SU-DHL-6 (cell line): ENCODE measurements around the gene WBP4.
"Not testable (repeated sequence)": the region's sequence is repeated elsewhere in the genome, so short reads cannot be mapped to it uniquely, and the experiment has no call there.

Experiments used
- H2AFZ ChIP-seq: fragments of 200-600 bp; sonication (generic); 2 replicates; pipeline ENCODE4 v1.6.1; 2014; ENCODE audit warnings: low read depth, mild to moderate bottlenecking, moderate library complexity, mixed read lengths, antibody characterized with exemption, low read length; ENCODE audit not compliant: severe bottlenecking
- H3F3A ChIP-seq: fragments of 200-600 bp; shearing (Covaris generic); 2 replicates; pipeline ENCODE4 v1.6.0; 2016; ENCODE audit warnings: antibody characterized with exemption, mild to moderate bottlenecking; ENCODE audit not compliant: insufficient read depth
- H3K27ac ChIP-seq: fragments of 200-600 bp; sonication (generic); 2 replicates; pipeline ENCODE4 v1.5.1; 2016; ENCODE audit warnings: low read depth, mild to moderate bottlenecking, low read length, moderate library complexity, mixed read lengths
- H3K27me3 ChIP-seq: fragments of 200-600 bp; sonication (generic), shearing (Covaris generic); 2 replicates; pipeline ENCODE4 v1.6.0; 2014; ENCODE audit warnings: mild to moderate bottlenecking, low read length
- H3K36me3 ChIP-seq: fragments of 200-600 bp; sonication (generic); 2 replicates; pipeline ENCODE4 v1.6.1; 2014; ENCODE audit warnings: mild to moderate bottlenecking, low read length, mixed read lengths
- H3K4me2 ChIP-seq: fragments of 300-600, 200-600 bp; shearing (Covaris generic), sonication (generic); 2 replicates; pipeline ENCODE4 v1.6.0; 2014; ENCODE audit warnings: low read length, low read depth, mild to moderate bottlenecking; ENCODE audit not compliant: poor library complexity, severe bottlenecking
- H3K4me3 ChIP-seq: fragments of 200-600 bp; sonication (generic); 2 replicates; pipeline ENCODE4 v1.5.1; 2014; ENCODE audit warnings: antibody characterized with exemption, low read length, mild to moderate bottlenecking, mixed read lengths; ENCODE audit not compliant: insufficient read depth, poor library complexity, severe bottlenecking
- H3K79me2 ChIP-seq: fragments of 200-600 bp; sonication (generic); 2 replicates; pipeline ENCODE4 v1.6.1; 2014; ENCODE audit warnings: mild to moderate bottlenecking, low read length, moderate library complexity; ENCODE audit not compliant: insufficient read depth
- H3K9ac ChIP-seq: fragments of 200-600 bp; sonication (generic); 2 replicates; pipeline ENCODE4 v1.7.0; 2014; ENCODE audit warnings: mild to moderate bottlenecking, low read length
- H3K9me2 ChIP-seq: fragments of 200-600 bp; sonication (generic); replicated peaks from 2 replicates; pipeline ENCODE4 v1.6.1; 2014; ENCODE audit warnings: low read length; ENCODE audit not compliant: insufficient read depth
- H3K9me3 ChIP-seq: fragments of 200-600 bp; sonication (generic); 2 replicates; pipeline ENCODE4 v1.6.1; 2014; ENCODE audit warnings: low read length, mixed read lengths; ENCODE audit not compliant: insufficient read depth
- H4K20me1 ChIP-seq: fragments of 200-600 bp; sonication (generic); 2 replicates; pipeline ENCODE4 v1.6.1; 2014; ENCODE audit warnings: low read depth, mild to moderate bottlenecking, antibody characterized with exemption, low read length, moderate library complexity, mixed read lengths
- EZH2phosphoT487 ChIP-seq: fragments of 200-600 bp; sonication (generic), shearing (Covaris generic); conservative IDR thresholded peaks from 2 replicates; pipeline ENCODE4 v1.6.1; 2018; ENCODE audit warnings: mild to moderate bottlenecking, antibody characterized with exemption, low read length, moderate library complexity, mixed read lengths
- TF ChIP-seq, protein P1 (sequence below): fragments of 200-600 bp; sonication (generic); IDR thresholded peaks from one replicate; pipeline ENCODE4 v1.5.1; 2017; ENCODE audit warnings: antibody characterized with exemption, mild to moderate bottlenecking, low read length, moderate library complexity; ENCODE audit not compliant: insufficient read depth, poor library complexity, severe bottlenecking

WBP4 gene

GRCh38 chr13:41117869-41118268, 56.6 kb downstream of the WBP4 start:
- Histone ChIP-seq H4K20me1 (no peaks in the 10 kb centered on the region), H3K27ac (no peak overlapping the region), H3K4me3 (no peak overlapping the region), H3K79me2 (no peaks in the 10 kb centered on the region), H3K9me2 (no peaks in the 10 kb centered on the region), H3K27me3 (no peaks in the 10 kb centered on the region), H3K4me2 (no peak overlapping the region), H3K9ac (no peak overlapping the region), H3K36me3 (no peaks in the 10 kb centered on the region), H3K9me3 (no peaks in the 10 kb centered on the region), H3F3A (0 out of 2 replicates have a peak, but pooled peaks cover 4% of the 10 kb centered on the region), H2AFZ (no peak overlapping the region)
- TF ChIP-seq, protein P1, sequence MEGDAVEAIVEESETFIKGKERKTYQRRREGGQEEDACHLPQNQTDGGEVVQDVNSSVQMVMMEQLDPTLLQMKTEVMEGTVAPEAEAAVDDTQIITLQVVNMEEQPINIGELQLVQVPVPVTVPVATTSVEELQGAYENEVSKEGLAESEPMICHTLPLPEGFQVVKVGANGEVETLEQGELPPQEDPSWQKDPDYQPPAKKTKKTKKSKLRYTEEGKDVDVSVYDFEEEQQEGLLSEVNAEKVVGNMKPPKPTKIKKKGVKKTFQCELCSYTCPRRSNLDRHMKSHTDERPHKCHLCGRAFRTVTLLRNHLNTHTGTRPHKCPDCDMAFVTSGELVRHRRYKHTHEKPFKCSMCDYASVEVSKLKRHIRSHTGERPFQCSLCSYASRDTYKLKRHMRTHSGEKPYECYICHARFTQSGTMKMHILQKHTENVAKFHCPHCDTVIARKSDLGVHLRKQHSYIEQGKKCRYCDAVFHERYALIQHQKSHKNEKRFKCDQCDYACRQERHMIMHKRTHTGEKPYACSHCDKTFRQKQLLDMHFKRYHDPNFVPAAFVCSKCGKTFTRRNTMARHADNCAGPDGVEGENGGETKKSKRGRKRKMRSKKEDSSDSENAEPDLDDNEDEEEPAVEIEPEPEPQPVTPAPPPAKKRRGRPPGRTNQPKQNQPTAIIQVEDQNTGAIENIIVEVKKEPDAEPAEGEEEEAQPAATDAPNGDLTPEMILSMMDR = no peak
- no peak for TF ChIP-seq EZH2phosphoT487

GRCh38 chr13:41122838-41123237, 61.5 kb downstream of the WBP4 start:
- Histone ChIP-seq H3K9ac (no peak overlapping the region), H3K36me3 (peaks cover 5% of the 10 kb centered on the region; the same call in 1 of the 2 replicates), H3K9me3 (no peaks in the 10 kb centered on the region), H3K27me3 (no peaks in the 10 kb centered on the region), H3K9me2 (no peaks in the 10 kb centered on the region), H4K20me1 (no peaks in the 10 kb centered on the region), H3F3A (0 out of 2 replicates have a peak, but pooled peaks cover 6% of the 10 kb centered on the region), H3K27ac (peak overlapping the region; percentile 63), H3K4me3 (no peak overlapping the region), H3K79me2 (peaks cover 8% of the 10 kb centered on the region; the same call in 1 of the 2 replicates), H3K4me2 (no peak overlapping the region), H2AFZ (no peak overlapping the region)
- no peak for TF ChIP-seq EZH2phosphoT487
- TF ChIP-seq, protein P1 = no peak

- Histone ChIP-seq H3F3A (0 out of 2 replicates have a peak, but pooled peaks cover 8% of the 10 kb centered on the region), H3K27ac (peak overlapping the region; percentile 3; the same call in 1 of the 2 replicates), H4K20me1 (no peaks in the 10 kb centered on the region), H3K9ac (no peak overlapping the region), H3K36me3 (peaks cover 11% of the 10 kb centered on the region), H3K9me3 (no peaks in the 10 kb centered on the region), H3K9me2 (no peaks in the 10 kb centered on the region), H3K4me3 (no peak overlapping the region), H3K4me2 (peak overlapping the region; percentile 97), H3K27me3 (no peaks in the 10 kb centered on the region), H2AFZ (no peak overlapping the region), H3K79me2 (peaks cover 51% of the 10 kb centered on the region)
- TF ChIP-seq EZH2phosphoT487 = no peak
Measured at GRCh38 chr13:41127701-41128100, 66.4 kb downstream of the WBP4 start.

- peaks cover 60% of the 10 kb centered on the region for H3K79me2 ChIP-seq
- TF ChIP-seq, protein P1 = no peak
- no peak for TF ChIP-seq EZH2phosphoT487
Measured at GRCh38 chr13:41130356-41130755, 69.0 kb downstream of the WBP4 start.

GRCh38 chr13:41131189-41131588, 69.9 kb downstream of the WBP4 start:
- Histone ChIP-seq H3K27ac (peak overlapping the region; percentile 18; the same call in 1 of the 2 replicates), H3K9ac (peak overlapping the region; percentile 64), H3K4me3 (peak overlapping the region; percentile 57)

More at GRCh38 chr13:41130356-41130755, 69.0 kb downstream of the WBP4 start:
- Histone ChIP-seq H2AFZ (no peak overlapping the region), H3F3A (0 out of 2 replicates have a peak, but pooled peaks cover 4% of the 10 kb centered on the region), H3K27ac (peak overlapping the region; percentile 18; the same call in 1 of the 2 replicates), H3K36me3 (peaks cover 11% of the 10 kb centered on the region), H3K4me3 (peak overlapping the region; percentile 57), H3K27me3 (no peaks in the 10 kb centered on the region), H3K4me2 (peak overlapping the region; percentile 97), H3K9ac (peak overlapping the region; percentile 64), H3K9me3 (no peaks in the 10 kb centered on the region), H3K9me2 (no peaks in the 10 kb centered on the region), H4K20me1 (no peaks in the 10 kb centered on the region)

More at GRCh38 chr13:41131189-41131588, 69.9 kb downstream of the WBP4 start:
- H3K27me3 ChIP-seq, H3K9me3 ChIP-seq, H3F3A ChIP-seq, H3K9me2 ChIP-seq, H4K20me1 ChIP-seq, H2AFZ ChIP-seq: not testable (repeated sequence)
- Histone ChIP-seq H3K4me2 (peak overlapping the region; percentile 97), H3K36me3 (peaks cover 11% of the 10 kb centered on the region), H3K79me2 (peaks cover 60% of the 10 kb centered on the region)
